Adrenal gland (tissue), 12 donors: ENCODE results near the gene WDR35. TPM values are rescaled to one million over a fixed set of nuclear protein-coding genes. Genes with fewer than 3 reads are reported as not detected.

Experiments used
- DNase-seq, 7 donors: peaks; one replicate each; pipeline ENCODE4 v3.0.0-alpha.2; 2019 to 2020
- H3K27ac ChIP-seq, 5 donors: fragments of 200-600 bp; sonication (generic) in 4 of 5; 1 replicate in 3 of 5; 2 replicates in 2 of 5; pipeline versions ENCODE4 v1.5.1 to v1.8.0; 2016 to 2020; ENCODE audit warnings: mild to moderate bottlenecking in 1 of 5
- H3K27me3 ChIP-seq: fragments of 200-600 bp; 2 replicates; pipeline ENCODE4 v1.8.0; 2021
- H3K36me3 ChIP-seq, 2 donors: fragments of 200-600 bp; replicated peaks in 1 of 2; 1 replicate in 1 of 2; 2 replicates in 1 of 2; pipeline versions ENCODE4 v1.5.1 to v1.8.0; 2018 to 2022
- H3K4me1 ChIP-seq, 2 donors: fragments of 200-600 bp; replicated peaks in 1 of 2; 1 replicate in 1 of 2; 2 replicates in 1 of 2; pipeline versions ENCODE4 v1.5.1 to v1.8.0; 2018 to 2021
- H3K4me3 ChIP-seq, 4 donors: fragments of 200-600 bp; sonication (generic) in 3 of 4; one replicate each; pipeline ENCODE4 v1.5.1; 2016 to 2018
- H3K9me3 ChIP-seq, 3 donors: fragments of 200-600 bp; sonication (generic) in 1 of 3; replicated peaks in 1 of 3; 1 replicate in 2 of 3; 2 replicates in 1 of 3; pipeline versions ENCODE4 v1.5.1 to v1.8.0; 2016 to 2021
- POLR2A ChIP-seq, 2 donors: fragments of 450-650 bp; IDR thresholded peaks; one replicate each; pipeline ENCODE4 v1.6.1; 2017; ENCODE audit warnings: antibody characterized with exemption in 2 of 2, mild to moderate bottlenecking in 2 of 2, moderate library complexity in 1 of 2
- WGBS, 4 donors: extraction: QIAGEN DNeasy Blood & Tissue Kit in 2 of 4; methylation state at CpG; one replicate each; pipeline versions ENCODE4 v1.1.5 to v1.1.7; 2013 to 2017; 5-methylcytosine and 5-hydroxymethylcytosine counted together
- intact Hi-C, 2 donors: fragments of 100-400 bp; cut with DNase I; formaldehyde crosslinking; loops; one replicate each; pipeline versions ENCODE4 v1.14.1 to v1.15.0; 2022 to 2023
- polyA plus RNA-seq, 3 donors: library from polyadenylated mRNA; stranded (reverse); fragments of 200-250 nt in 2 of 3; fragments of 350-450 nt in 1 of 3; fragmentation: Illumina TruSeq in 1 of 3; extraction: RNeasy Lipid Tissue Mini Kit (QIAGEN cat#74804) in 1 of 3; gene quantifications; one replicate each; pipeline ENCODE4 v1.2.3, GENCODE V29; 2013 to 2014
- total RNA-seq, 9 donors: library from RNA; depleted of rRNA in 4 of 9; stranded (reverse); fragments of >200 nt in 4 of 9; fragments of 120-200 nt in 1 of 9; fragmentation: NEBNext Ultra II Directional in 1 of 9; extraction: Animal tissue kit (Norgen Biotek cat#: 25700) in 1 of 9; gene quantifications; one replicate each; pipeline versions ENCODE4 v1.1.0 to v1.2.4, GENCODE V29; 2013 to 2023
- TF ChIP-seq, protein P1 (sequence below), 6 experiments: fragments of 450-650 bp in 4 of 6; fragments of 200-600 bp in 2 of 6; sonication (generic) in 1 of 6; IDR thresholded peaks; 1 replicate in 5 of 6; 2 replicates in 1 of 6; pipeline versions ENCODE4 v1.5.1 to v1.8.0; 2016 to 2021; ENCODE audit warnings: antibody characterized with exemption in 6 of 6, mild to moderate bottlenecking in 2 of 6, moderate library complexity in 1 of 6
- donor health status: healthy with polysubstance abuse.
- donor health status: Bipolar disorder and iron deficiency.
- donor health status: DM: yes; HTN: yes; CAD: no.
- donor health status: DM: no; HTN: no; CAD: no.
- donor health status: DM: no; HTN: no; CAD: no.
- donor health status: DM: yes; HTN: yes; CAD: no.

Gene WDR35
- total and polyA plus RNA-seq, 12 donors: 3.7 to 14.4 (median 9.9) TPM

DNA sequence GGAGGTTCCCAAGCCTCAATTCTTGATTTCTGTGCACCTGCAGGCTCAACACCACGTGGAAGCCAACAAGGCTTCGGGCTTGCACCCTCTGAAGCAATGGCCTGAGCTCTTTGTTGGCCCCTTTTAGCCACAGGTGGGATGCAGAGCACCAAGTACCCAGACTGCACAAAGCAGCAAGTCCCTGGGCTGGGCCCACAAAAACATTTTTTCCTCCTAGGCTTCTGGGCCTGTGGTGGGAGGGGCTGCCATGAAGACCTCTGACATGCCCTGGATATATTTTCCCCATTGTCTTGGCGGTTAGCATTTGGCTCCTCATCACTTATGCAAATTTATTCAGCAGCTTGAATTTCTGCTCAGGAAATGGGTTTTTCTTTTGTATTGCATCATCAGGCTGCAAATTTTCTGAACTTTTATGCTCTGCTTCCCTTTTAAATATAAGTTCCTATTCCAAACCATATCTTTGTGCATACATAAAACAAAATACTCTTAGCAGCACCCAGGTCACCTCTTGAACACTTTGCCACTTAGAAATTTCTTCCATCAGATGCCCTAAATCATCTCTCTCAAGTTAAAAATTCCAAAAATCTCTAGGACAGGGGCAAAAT lies 31.6 kb upstream of the WDR35 start:
- Histone ChIP-seq H3K27ac (no peak overlapping the region), H3K36me3 (no peaks in the 10 kb centered on the region), H3K4me3 (no peak overlapping the region), H3K27me3 (no peaks in the 10 kb centered on the region), H3K9me3 (no peaks in the 10 kb centered on the region), H3K4me1 (no peaks in the 10 kb centered on the region)
- TF ChIP-seq POLR2A (IDR thresholded peaks at IDR 0.05): no peak
- TF ChIP-seq, protein P1, sequence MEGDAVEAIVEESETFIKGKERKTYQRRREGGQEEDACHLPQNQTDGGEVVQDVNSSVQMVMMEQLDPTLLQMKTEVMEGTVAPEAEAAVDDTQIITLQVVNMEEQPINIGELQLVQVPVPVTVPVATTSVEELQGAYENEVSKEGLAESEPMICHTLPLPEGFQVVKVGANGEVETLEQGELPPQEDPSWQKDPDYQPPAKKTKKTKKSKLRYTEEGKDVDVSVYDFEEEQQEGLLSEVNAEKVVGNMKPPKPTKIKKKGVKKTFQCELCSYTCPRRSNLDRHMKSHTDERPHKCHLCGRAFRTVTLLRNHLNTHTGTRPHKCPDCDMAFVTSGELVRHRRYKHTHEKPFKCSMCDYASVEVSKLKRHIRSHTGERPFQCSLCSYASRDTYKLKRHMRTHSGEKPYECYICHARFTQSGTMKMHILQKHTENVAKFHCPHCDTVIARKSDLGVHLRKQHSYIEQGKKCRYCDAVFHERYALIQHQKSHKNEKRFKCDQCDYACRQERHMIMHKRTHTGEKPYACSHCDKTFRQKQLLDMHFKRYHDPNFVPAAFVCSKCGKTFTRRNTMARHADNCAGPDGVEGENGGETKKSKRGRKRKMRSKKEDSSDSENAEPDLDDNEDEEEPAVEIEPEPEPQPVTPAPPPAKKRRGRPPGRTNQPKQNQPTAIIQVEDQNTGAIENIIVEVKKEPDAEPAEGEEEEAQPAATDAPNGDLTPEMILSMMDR (IDR thresholded peaks at IDR 0.05): no peak
- 71 to 84% (median 81%) methylated on average over 3 of the region's 3 CpGs for WGBS, 4 donors
- intact Hi-C loops: no loop called here
- no peak for DNase-seq

DNA sequence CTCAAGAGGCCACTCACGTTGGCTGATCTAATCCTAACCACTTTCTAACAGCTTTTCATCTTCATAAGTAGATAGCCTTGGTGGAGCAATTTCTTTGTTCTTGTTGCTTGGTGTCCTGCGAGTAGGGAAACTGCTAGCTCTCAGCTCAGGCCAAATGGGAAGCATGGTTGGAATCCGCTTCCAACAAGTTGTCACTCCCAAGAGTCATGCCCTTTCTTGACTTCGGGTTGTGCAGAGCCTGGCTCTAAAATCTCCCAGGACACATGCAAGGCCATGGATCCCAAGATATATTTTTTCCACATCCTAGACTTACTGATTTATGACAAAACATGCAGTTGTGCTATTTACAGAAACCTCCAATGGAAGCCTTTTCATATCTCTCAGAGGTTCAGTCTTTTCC lies 29.8 kb upstream of the WDR35 start:
- Histone ChIP-seq H3K9me3 (no peaks in the 10 kb centered on the region), H3K4me3 (no peak overlapping the region), H3K27me3 (no peaks in the 10 kb centered on the region), H3K4me1 (no peaks in the 10 kb centered on the region), H3K36me3 (no peaks in the 10 kb centered on the region), H3K27ac (no peak overlapping the region)
- DNase-seq: no peak
- TF ChIP-seq POLR2A (IDR thresholded peaks at IDR 0.05): no peak
- TF ChIP-seq, protein P1 (IDR thresholded peaks at IDR 0.05): no peak
- intact Hi-C loops: loop anchor here (5.0 kb wide), 2 partner anchors 33 to 73 kb away; partner anchors contain the start of gene LAPTM4A (in 1 of the 2)
- WGBS, 4 donors: 79 to 96% (median 87%) methylated on average over 4 of the region's 4 CpGs

DNA sequence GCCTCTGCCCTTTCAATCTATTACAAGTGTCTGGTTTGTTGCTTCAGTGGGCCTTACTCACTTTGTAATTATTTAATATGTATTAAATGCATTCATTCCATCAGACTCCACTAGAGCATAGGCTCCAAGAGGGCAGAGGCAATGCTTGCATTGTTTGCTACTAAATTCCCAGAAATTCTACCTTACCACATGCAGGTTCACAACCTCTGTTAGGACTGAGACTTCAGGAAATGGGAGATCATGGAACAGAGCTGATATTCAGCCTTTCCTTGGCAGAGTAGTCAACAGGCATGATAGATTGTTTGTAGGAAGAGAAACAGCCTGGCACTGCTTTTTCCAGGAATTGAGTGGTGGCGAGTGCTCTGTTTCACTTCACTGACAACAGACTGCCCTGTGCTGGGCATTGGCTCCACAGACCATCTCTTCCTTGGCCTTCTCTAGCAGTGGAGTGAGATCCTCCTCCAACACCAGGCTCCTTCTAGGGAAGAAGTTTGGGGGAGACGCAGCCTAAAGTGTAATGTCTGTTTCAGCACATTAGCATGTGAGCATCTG lies 28.8 kb upstream of the WDR35 start:
- H3K4me1 ChIP-seq: no peaks in the 10 kb centered on the region
- H3K27me3 ChIP-seq: no peaks in the 10 kb centered on the region
- DNase-seq: no peak
- no peaks in the 10 kb centered on the region for H3K36me3 ChIP-seq
- no peak overlapping the region for H3K27ac ChIP-seq
- H3K4me3 ChIP-seq: no peak overlapping the region
- no peaks in the 10 kb centered on the region for H3K9me3 ChIP-seq
- intact Hi-C loops: loop anchor here (5.0 kb wide), 2 partner anchors 34 to 74 kb away; partner anchors contain the start of gene LAPTM4A (in 1 of the 2)
- 74 to 100% (median 93%) methylated on average over 2 of the region's 2 CpGs for WGBS, 4 donors
- TF ChIP-seq, protein P1 (IDR thresholded peaks at IDR 0.05): no peak
- TF ChIP-seq POLR2A (IDR thresholded peaks at IDR 0.05): no peak

DNA sequence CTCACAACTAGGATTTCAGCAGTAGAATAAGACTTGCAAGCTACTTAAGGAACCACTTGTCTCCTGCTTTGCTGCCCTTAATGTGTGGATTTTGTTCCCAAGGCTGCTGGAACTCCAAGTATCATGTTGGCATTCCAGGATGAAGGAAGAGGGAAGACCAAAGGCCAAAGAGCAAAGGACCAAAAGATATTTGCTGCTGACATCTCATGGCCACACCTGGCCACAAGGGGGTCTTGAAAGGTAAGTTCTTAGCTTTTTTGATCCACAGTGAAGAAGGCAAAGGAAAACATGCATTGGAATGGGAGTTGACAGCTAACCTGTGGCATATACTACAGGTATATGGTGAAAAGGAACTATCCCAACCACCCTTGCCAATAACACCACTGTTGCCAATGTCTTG lies 26.4 kb upstream of the WDR35 start:
- no peak overlapping the region for H3K4me3 ChIP-seq
- no peaks in the 10 kb centered on the region for H3K27me3 ChIP-seq
- H3K36me3 ChIP-seq: no peaks in the 10 kb centered on the region
- H3K27ac ChIP-seq: no peak overlapping the region
- H3K4me1 ChIP-seq: peaks cover 0 to 12% of the 10 kb centered on the region in 2 donors
- intact Hi-C loops: loop anchor here (5.0 kb wide), 2 partner anchors 36 to 76 kb away; partner anchors contain the start of gene LAPTM4A (in 1 of the 2)
- no peaks in the 10 kb centered on the region for H3K9me3 ChIP-seq
- DNase-seq: no peak
- no peak for TF ChIP-seq POLR2A (IDR thresholded peaks at IDR 0.05)
